GM12892 (cell line): ENCODE results near the gene CFAP206.

ENCODE experiments used
- DNase-seq: peaks from one replicate; pipeline ENCODE4 v3.0.0; 2011; ENCODE audit not compliant: insufficient read length
- FAIRE-seq: peaks from 2 replicates; lab custom pipeline; 2011; peaks lifted over from hg19 to GRCh38; lab: Jason Lieb, UNC
- POLR2A ChIP-seq: IDR thresholded peaks from 2 replicates; pipeline ENCODE4 v1.6.1; 2011; ENCODE audit warnings: low read depth, low read length, control low read depth
- POLR2AphosphoS5 ChIP-seq: IDR thresholded peaks from 2 replicates; pipeline ENCODE4 v1.6.1; 2011; ENCODE audit warnings: low read depth, low read length, control low read depth
- TAF1 ChIP-seq: IDR thresholded peaks from 2 replicates; pipeline ENCODE4 v1.6.1; 2011; ENCODE audit warnings: low read depth, mild to moderate bottlenecking, control low read depth, low read length, borderline replicate concordance

Gene CFAP206

DNA sequence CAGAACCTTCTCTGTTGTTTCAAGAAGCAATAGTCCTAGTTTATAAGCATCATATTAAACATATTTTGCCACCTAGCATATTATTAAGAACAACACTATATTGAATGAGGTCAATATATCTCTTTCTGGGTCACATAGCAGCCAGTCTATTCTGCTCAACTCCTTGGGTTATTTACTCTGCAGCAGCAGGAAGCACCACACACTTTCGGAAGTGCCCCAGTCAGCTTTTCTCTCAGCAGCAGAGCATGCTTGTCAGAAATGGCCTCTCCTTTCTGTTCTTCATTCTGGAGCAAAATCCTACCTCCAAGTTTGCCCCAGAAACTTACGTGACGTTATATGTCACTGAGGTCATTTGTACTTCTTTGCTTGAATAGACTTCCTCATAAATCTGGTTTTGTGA lies 22.7 kb downstream of the CFAP206 start:
- no peak for FAIRE-seq
- no peak for TF ChIP-seq TAF1
- no peak for TF ChIP-seq POLR2A
- TF ChIP-seq POLR2AphosphoS5, result no peak
- DNase-seq, result no peak

DNA sequence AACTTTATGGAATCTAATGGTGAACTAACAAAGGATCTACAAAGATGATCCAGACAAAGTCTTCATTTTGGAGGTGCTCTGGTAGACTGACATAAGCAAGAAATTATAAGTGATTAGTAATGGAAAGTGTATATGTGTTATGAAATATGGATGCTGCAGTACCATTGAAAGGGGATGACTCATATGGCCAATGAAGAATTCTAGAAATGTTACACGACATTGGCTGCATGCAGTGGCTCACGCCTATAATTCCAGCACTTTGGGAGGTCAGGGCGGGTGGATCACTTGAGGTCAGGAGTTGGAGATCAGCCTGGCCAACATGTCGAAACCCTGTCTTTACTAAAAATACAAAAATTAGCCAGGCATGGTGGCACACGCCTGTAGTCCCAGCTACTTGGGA lies 23.5 kb downstream of the CFAP206 start:
- FAIRE-seq (no peak), DNase-seq (no peak)
- no peak for TF ChIP-seq TAF1
- TF ChIP-seq POLR2AphosphoS5, result no peak
- TF ChIP-seq POLR2A, result no peak

DNA sequence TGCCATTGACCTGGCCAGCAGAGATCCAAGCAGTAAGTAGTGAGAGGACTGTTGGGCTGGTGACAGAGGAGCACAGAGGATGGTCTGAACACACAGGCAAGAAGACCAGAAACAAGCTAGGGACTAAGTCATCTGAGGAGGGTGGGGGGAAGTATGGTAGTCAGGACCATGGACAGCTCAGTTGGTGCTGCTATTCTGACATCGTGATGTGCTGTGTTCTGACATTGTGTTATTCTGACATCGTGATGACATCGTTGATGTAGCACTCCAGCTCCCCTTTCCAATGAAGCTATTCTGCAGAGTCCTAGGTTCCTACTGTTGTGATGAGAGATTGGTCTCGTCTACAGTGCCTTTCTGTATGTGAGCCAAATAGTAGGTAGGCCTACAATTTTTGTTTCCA lies 28.7 kb downstream of the CFAP206 start:
- no peak for DNase-seq
- no peak for FAIRE-seq
- TF ChIP-seq POLR2A (no peak), POLR2AphosphoS5 (no peak), TAF1 (no peak)

DNA sequence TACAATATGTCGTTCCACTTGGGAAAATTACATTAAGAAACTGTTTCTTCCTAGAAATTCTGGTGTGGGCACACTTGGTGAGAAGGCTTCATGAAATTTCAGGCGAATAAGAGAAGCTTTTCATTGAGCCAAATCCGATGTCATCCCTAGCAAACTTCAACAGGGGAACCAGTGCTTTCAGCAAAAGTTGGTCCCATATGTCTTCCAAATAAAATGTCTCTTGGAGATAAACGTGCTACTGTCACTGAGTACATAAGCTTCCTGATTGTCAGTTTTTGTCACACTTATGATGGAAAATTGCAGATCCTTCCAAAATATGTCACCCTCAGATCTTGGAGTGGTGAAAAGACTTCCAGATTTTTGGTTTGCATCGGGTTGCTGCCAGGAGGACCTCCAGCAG lies 33.9 kb downstream of the CFAP206 start:
- TF ChIP-seq POLR2AphosphoS5 (no peak), TAF1 (no peak), POLR2A (no peak)
- no peak for DNase-seq
- no peak for FAIRE-seq

DNA sequence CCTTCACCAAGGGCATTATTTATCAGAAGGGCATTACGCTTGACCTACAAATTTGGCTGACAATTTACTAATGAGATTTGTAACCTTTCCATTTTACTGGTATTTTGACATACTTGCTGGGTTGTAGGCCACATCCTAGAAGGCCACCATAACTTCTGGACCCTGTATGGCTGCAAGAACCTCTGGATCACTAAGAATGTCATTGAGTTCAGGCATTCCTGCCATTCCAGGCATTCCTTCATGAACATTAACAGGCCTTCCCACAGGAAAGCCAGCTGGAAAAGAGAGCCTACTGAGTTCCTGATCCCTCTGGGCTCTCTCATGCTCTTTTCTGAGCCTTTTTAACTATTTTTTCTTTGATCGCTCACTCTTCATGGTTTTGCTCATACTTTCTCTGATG lies 36.6 kb downstream of the CFAP206 start:
- FAIRE-seq (no peak), DNase-seq (no peak)
- TF ChIP-seq POLR2A (no peak), POLR2AphosphoS5 (no peak), TAF1 (no peak)

DNA sequence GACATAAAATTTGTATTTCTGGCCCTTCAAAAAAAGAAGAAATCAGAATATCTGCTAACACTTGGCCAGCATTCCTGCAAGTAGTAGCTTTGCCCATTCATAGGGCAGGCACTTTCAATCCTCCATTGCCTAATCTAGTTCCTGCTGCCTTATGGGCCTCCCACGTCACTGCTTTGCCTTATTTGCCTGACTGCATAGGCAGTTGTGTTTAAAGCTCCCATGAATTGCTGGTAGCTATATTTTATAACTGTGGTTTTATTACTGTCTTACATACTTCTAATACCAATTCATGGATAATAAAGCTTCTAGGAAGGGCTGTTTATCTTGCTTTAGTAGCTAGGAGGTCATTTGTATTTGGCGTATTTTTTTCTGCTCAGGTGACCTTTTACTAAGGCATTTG lies 57.3 kb downstream of the CFAP206 start:
- no peak for FAIRE-seq

DNA sequence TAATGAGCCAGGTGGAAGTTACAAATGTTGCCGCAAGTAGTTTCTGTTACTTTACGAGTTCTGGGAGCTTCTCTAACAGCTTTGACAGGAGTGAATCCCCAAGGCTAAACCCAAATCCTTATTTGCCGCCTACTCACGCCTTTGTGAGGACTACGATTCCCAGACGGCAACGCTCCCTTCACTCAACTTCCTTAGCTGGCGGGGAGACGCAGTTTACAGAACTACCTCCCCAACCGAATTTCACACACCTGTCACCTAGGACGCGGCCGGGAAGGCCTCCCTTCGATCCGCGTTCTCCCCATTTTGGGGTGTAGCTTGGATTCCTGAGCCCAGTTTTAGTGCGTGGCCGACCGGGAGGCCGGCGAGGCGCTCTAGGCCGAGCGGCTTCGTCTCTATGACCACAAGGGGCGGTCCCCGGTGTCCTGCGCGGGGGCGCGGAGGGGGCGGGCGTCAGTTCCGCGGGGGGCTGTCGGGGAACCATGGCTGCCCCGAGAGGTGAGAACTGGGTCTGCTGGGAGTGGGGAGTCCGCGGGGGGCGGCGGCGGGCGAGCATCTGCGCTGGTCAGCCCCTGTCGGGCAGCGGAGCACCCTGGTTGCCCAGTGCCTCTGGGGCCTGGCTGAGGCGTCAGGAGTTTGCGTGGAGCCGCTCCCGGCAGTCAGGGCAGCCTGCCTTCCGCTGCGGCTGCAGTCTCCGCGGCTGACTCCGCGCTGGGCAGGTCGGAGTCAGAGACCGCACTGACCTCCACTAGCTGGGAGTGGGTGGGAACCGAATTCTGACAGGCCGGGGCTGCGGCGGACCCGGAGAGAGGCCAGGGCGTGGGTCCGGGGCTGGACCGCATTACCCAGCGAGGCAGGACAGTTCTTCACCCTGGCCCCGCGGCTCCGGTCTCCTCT lies 65.0 kb downstream of the CFAP206 start, which contains the start of gene SLC35A1:
TSS of gene SLC35A1 (plus strand) at position 450 of the 894 bp plus-strand sequence. CDS start at position 480, 30 bp downstream.
- peak; percentile 90 for FAIRE-seq
- peak; percentile 72 for DNase-seq
- TF ChIP-seq POLR2A, result peak; percentile 60; the same call in 1 of the 2 replicates
- TF ChIP-seq TAF1, result peak; percentile 58; the same call in 1 of the 2 replicates
- no peak for TF ChIP-seq POLR2AphosphoS5

More for the DNA sequence above, 57.3 kb downstream of the CFAP206 start:
- DNase-seq, result no peak
- TF ChIP-seq POLR2AphosphoS5 (no peak), TAF1 (no peak), POLR2A (no peak)

DNA sequence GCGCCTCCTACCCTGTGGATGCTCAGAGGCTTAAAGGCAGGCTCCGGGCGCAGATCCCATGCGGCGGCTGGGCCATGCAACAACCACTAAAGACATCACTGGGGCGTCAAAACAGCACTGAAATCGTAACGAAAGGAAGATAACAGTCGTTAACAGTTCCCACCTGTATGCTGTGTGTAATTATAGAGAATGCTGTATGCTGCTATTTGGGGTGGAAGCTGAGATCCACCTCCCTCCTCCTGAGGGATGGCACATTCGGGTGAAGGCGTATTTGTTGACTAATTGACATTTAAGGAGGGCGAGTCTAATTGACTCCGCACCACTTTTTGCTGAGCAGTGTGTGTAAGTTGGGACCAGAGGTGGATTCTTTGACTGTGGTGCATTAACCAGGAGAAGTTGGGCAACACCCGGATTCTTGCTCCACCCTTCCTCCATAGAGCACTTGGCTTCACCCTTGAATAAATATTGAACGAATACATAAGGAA lies 65.7 kb downstream of the CFAP206 start:
- FAIRE-seq, result no peak
- no peak for DNase-seq
- no peak for TF ChIP-seq TAF1

DNA sequence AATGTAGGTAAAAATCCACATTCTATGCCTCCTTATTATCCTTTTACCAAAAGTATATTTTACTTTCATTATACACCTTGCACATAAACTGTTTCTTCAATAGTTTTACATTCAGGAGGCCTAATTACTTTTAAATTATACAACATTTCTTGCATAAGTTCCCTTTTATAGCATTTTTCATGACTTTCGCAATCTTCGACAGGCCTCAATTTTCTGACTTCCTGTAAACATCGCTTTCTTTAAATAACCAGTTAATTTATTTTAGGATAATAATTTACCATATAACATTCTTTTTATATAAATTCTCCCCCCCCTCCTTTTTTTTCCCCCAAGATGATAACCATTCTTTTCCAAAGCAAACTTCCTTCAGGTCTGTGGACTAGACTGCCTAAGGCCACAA lies 74.2 kb downstream of the CFAP206 start:
- TF ChIP-seq POLR2AphosphoS5, result no peak
- no peak for TF ChIP-seq POLR2A
- TF ChIP-seq TAF1, result no peak
- FAIRE-seq (no peak), DNase-seq (no peak)

DNA sequence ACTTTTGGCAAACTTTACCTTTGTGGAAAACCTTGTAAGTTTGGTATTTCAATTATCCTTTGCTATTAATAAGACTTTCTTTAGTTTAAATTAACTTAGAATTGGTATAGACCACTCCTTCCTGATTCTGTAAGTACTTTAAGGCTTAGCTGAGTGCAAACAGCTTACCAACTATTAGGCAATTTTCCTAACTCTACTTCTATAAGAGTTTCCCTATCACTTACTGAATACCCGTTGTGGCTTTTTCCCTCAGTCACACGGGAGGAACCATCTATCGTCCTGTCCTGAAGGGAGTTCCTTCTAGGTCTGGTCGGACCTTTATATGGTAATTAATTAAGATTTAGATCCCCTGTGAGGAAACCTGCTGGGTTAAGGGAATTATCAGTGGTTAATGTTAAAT lies 74.6 kb downstream of the CFAP206 start:
- no peak for FAIRE-seq
- TF ChIP-seq POLR2A (no peak), POLR2AphosphoS5 (no peak), TAF1 (no peak)

DNA sequence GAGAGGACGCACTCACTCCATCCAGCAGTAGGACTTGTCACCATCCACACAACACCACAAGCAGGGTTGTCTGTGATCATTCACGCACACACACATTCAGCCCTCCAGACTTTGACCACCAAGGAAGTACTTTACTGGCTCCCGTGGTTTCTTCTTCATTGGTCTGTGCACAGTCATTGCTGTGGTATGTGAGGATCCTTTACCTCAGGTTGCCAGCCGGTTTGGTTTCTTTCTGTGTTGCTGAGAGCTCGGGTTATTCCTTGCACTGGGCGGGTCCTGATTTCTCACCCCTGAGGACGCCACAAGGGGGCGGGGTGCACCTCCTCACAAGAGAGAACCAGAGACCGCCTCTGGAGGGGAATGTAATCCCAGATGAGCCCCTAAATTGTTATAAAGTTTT lies 76.2 kb downstream of the CFAP206 start:
- TF ChIP-seq POLR2A (no peak), POLR2AphosphoS5 (no peak), TAF1 (no peak)
- FAIRE-seq (no peak), DNase-seq (no peak)

More for the DNA sequence above, 74.6 kb downstream of the CFAP206 start:
- DNase-seq, result no peak

DNA sequence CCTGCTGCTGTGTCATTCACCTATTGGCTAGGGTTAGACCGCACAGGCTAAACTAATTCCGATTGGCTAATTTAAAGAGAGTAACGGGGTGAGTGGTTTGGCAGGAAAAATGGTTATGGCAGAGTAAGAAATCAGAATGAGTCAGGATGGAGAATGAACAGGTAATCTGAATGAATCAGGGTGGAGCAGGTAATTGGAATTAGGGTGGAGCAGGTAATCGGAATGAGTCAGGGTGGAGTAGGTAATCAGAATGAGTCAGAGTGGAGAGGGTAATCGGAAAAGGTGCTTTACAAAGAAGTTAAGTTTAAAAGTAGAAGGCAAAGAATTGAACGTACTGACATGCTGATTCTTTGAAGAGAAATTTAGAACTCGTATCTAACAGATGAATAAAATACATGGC lies 76.7 kb downstream of the CFAP206 start:
- no peak for TF ChIP-seq POLR2AphosphoS5
- TF ChIP-seq POLR2A, result no peak
- no peak for TF ChIP-seq TAF1
- DNase-seq (no peak), FAIRE-seq (no peak)
